Thyroid gland (tissue), 4 donors: ENCODE data around the gene EPS15. TPM values are rescaled to one million over a fixed set of nuclear protein-coding genes. Genes with fewer than 3 reads are reported as not detected.
"Not testable (repeated sequence)": the region's sequence is repeated elsewhere in the genome, so short reads cannot be mapped to it uniquely, and the experiment has no call there.

Experiments
- DNase-seq, 2 donors: peaks; one replicate each; pipeline ENCODE4 v3.0.0-alpha.2; 2019
- H3K27ac ChIP-seq, 3 donors: fragments of 200-600 bp; sonication (generic); 1 replicate in 2 of 3; 2 replicates in 1 of 3; pipeline ENCODE4 v1.5.1; 2016 to 2019; ENCODE audit warnings: mild to moderate bottlenecking in 1 of 3, moderate library complexity in 1 of 3
- H3K27me3 ChIP-seq: fragments of 200-600 bp; sonication (generic); one replicate; pipeline ENCODE4 v1.5.1; 2019
- H3K36me3 ChIP-seq, 2 donors: fragments of 200-600 bp; sonication (generic); one replicate each; pipeline ENCODE4 v1.5.1; 2016 to 2019
- H3K4me1 ChIP-seq, 2 donors: fragments of 200-600 bp; sonication (generic); one replicate each; pipeline ENCODE4 v1.5.1; 2017 to 2019
- H3K4me3 ChIP-seq, 3 donors: fragments of 200-600 bp; sonication (generic); replicated peaks in 1 of 3; 1 replicate in 2 of 3; 2 replicates in 1 of 3; pipeline ENCODE4 v1.5.1; 2016; ENCODE audit warnings: mild to moderate bottlenecking in 1 of 3
- H3K9me3 ChIP-seq: fragments of 200-600 bp; sonication (generic); one replicate; pipeline ENCODE4 v1.5.1; 2017
- POLR2A ChIP-seq, 2 donors: fragments of 450-650 bp; IDR thresholded peaks; one replicate each; pipeline ENCODE4 v1.6.1; 2017; ENCODE audit warnings: antibody characterized with exemption in 2 of 2, mild to moderate bottlenecking in 2 of 2, moderate library complexity in 1 of 2
- WGBS, 2 donors: methylation state at CpG; one replicate each; pipeline ENCODE4 v1.1.5; 2017; 5-methylcytosine and 5-hydroxymethylcytosine counted together
- intact Hi-C: fragments of 100-400 bp; cut with DNase I; formaldehyde crosslinking; loops from one replicate; pipeline ENCODE4 v1.15.1; 2023
- total RNA-seq, 4 donors: library from RNA; depleted of rRNA; stranded (reverse); fragments of >200 nt; gene quantifications; one replicate each; pipeline ENCODE4 v1.2.3, GENCODE V29; 2016
- TF ChIP-seq, protein P1 (sequence below), 6 experiments: fragments of 200-600 bp in 3 of 6; fragments of 450-650 bp in 3 of 6; sonication (generic) in 3 of 6; IDR thresholded peaks; one replicate each; pipeline ENCODE4 v1.5.1; 2016 to 2019; ENCODE audit warnings: antibody characterized with exemption in 6 of 6, mild to moderate bottlenecking in 2 of 6, inconsistent platforms in 1 of 6, moderate library complexity in 1 of 6

Gene EPS15
- total RNA-seq, 4 donors from 2014 or later: 88.0 to 128 (median 102) TPM

DNA sequence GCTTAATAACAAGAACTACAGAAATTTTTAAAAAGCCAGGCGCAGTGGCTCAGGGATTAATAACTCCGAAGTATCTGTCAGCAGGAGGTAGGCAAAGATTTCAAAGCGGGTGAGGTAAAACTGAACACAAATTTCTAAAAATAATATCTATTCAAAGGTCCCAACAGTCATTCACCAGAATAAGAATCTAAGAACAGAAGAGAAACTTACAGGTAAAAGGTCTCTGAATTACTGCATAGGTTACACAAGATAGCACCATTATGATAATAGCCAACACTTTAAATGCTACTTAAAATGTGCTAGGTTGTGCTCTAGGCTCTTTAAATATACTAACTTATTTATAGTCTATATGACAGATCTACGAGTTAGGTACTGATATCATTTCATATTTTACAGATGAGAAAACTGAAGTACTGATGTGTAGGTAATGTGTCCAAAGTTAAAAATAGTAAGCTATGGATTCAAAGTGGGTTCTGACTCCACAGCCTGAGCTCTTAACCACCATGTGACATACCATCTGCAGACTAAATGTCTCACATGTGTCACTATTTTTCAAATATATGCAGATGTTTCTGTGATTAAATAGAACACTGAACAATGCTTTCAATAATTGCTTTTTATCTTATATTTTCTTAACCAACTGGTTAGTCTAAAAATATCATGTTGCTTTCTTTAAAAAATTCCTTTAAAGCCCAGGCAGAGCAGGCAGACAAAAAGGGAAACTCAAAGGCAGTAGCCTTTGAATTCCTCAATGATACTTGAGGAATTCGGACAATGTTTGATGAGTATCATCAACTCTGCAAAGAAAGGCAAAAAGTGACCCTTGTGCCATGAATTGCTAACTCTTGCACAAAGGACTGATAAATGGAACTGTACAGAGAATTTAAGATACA is 108.3 kb downstream of the EPS15 start:
- no peaks in the 10 kb centered on the region for H3K4me1 ChIP-seq
- H3K4me3 ChIP-seq: no peak overlapping the region
- 77 to 81% methylated on average over 5 of the region's 5 CpGs for WGBS, 2 donors
- DNase-seq: no peak
- H3K36me3 ChIP-seq: peaks cover 23 to 25% of the 10 kb centered on the region in 2 donors
- no peaks in the 10 kb centered on the region for H3K27me3 ChIP-seq
- peak overlapping the region in 2 of 3 donors; percentile 3 to 38 for H3K27ac ChIP-seq
- TF ChIP-seq POLR2A (IDR thresholded peaks at IDR 0.05): no peak
- TF ChIP-seq, protein P1, sequence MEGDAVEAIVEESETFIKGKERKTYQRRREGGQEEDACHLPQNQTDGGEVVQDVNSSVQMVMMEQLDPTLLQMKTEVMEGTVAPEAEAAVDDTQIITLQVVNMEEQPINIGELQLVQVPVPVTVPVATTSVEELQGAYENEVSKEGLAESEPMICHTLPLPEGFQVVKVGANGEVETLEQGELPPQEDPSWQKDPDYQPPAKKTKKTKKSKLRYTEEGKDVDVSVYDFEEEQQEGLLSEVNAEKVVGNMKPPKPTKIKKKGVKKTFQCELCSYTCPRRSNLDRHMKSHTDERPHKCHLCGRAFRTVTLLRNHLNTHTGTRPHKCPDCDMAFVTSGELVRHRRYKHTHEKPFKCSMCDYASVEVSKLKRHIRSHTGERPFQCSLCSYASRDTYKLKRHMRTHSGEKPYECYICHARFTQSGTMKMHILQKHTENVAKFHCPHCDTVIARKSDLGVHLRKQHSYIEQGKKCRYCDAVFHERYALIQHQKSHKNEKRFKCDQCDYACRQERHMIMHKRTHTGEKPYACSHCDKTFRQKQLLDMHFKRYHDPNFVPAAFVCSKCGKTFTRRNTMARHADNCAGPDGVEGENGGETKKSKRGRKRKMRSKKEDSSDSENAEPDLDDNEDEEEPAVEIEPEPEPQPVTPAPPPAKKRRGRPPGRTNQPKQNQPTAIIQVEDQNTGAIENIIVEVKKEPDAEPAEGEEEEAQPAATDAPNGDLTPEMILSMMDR (IDR thresholded peaks at IDR 0.05): no peak
- intact Hi-C loops: no loop called here
- H3K9me3 ChIP-seq: no peaks in the 10 kb centered on the region

DNA sequence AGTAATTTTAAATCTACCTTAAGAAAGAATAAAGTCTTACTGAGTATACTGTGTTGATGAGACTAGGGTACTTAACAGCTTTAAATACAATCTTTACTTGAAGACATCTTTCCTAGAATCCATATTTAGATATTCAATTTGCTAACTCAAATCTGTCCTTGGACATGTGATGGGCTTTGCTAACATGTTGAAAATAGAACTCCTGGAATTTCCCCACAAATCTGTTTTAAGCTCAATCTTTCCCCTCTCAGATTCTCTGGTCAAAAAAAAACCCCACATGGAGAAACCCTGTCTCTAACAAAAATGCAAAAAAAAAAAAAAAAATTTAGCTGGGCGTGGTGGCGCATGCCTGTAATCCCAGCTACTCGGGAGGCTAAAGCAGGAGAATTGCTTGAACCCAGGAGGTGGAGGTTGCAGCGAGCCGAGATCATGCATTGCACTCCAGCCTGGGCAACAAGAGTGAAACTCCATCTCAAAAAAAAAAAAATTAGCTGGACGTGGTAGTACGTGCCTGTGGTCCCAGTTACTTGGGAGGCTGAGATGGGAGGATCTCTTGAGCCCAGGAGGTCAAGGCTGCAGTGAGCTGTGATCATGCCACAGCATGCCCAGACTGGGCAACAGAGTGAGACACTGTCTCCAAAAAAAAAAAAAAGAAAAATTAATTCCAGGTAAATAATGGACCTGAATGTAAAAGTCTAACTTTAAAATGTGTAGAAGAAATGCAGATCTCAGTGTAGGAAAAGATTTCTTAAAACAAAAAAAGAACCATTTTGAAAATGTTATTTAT is 109.1 kb downstream of the EPS15 start:
- H3K9me3 ChIP-seq, H3K4me1 ChIP-seq, H3K27me3 ChIP-seq, DNase-seq, intact Hi-C loops, H3K27ac ChIP-seq, H3K4me3 ChIP-seq: not testable (repeated sequence)
- WGBS, 2 donors: 98 to 99% methylated on average over 7 of the region's 7 CpGs
- H3K36me3 ChIP-seq: peaks cover 31 to 32% of the 10 kb centered on the region in 2 donors

DNA sequence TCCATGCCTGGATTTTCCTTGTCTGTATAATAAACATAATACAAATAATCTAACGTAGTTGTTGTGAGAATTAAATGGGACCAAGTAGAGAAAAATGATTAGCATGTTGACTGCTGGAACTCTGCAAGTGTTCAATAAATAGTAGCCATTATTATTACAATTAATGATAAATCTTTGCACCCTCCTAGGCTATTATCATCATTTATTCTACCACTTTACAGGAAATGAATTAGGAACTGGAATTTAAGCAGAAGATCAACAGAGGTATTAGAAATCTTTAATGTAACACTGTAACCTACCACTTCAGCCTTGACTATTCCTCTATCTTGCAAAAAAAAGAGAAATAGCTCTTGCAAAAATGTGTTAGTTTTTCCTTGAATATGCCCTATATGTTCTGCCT is 126.8 kb downstream of the EPS15 start:
- H3K9me3 ChIP-seq: no peaks in the 10 kb centered on the region
- 95 to 98% methylated on average over 1 of the region's 1 CpG for WGBS, 2 donors
- peaks cover 3 to 9% of the 10 kb centered on the region in 2 donors for H3K36me3 ChIP-seq
- intact Hi-C loops: no loop called here
- no peaks in the 10 kb centered on the region for H3K4me1 ChIP-seq
- no peaks in the 10 kb centered on the region for H3K27me3 ChIP-seq
- DNase-seq: no peak
- no peak overlapping the region for H3K4me3 ChIP-seq
- TF ChIP-seq POLR2A (IDR thresholded peaks at IDR 0.05): no peak
- TF ChIP-seq, protein P1 (IDR thresholded peaks at IDR 0.05): no peak
- no peak overlapping the region for H3K27ac ChIP-seq

DNA sequence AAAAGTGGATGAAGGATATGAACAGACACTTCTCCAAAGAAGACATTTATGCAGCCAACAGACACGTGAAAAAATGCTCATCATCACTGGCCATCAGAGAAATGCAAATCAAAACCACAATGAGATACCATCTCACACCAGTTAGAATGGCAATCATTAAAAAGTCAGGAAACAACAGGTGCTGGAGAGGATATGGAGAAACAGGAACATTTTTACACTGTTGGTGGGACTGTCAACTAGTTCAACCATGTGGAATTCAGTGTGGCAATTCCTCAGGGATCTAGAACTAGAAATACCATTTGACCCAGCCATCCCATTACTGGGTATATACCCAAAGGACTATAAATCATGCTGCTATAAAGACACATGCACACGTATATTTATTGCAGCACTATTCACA is 128.4 kb downstream of the EPS15 start:
- H3K4me3 ChIP-seq, H3K4me1 ChIP-seq, H3K36me3 ChIP-seq, H3K27me3 ChIP-seq, H3K9me3 ChIP-seq, intact Hi-C loops, DNase-seq, H3K27ac ChIP-seq: not testable (repeated sequence)
- WGBS, 2 donors: 83 to 98% methylated on average over 2 of the region's 2 CpGs

DNA sequence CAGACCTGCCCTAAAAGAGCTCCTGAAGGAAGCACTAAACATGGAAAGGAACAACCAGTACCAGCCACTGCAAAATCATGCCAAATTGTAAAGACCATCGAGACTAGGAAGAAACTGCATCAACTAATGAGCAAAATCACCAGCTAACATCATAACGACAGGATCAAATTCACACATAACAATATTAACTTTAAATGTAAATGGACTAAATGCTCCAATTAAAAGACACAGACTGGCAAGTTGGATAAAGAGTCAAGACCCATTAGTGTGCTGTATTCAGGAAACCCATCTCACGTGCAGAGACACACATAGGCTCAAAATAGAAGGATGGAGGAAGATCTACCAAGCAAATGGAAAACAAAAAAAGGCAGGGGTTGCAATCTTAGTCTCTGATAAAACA is 131.8 kb downstream of the EPS15 start:
- intact Hi-C loops, H3K4me1 ChIP-seq, DNase-seq, H3K27me3 ChIP-seq, H3K27ac ChIP-seq, H3K4me3 ChIP-seq, H3K9me3 ChIP-seq: not testable (repeated sequence)
- peaks cover 9 to 11% of the 10 kb centered on the region in 2 donors for H3K36me3 ChIP-seq
- WGBS, 2 donors: 100% methylated on average over 2 to 3 of the region's 3 CpGs

DNA sequence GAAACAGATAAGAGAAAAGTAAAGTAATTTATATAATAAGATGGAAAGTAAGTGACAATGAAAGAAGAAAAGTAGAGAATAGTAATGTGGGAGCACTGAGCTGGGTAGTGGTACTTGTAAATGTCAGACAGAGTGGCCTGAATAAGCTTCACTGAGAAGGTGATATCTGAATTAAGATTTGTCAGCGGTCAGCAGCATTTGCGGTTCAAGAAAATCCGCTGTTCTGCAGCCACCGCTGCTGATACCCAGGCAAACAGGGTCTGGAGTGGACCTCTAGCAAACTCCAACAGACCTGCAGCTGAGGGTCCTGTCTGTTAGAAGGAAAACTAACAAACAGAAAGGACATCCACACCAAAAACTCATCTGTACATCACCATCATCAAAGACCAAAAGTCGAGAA is 132.8 kb downstream of the EPS15 start:
- H3K9me3 ChIP-seq, intact Hi-C loops, DNase-seq, H3K27me3 ChIP-seq, H3K27ac ChIP-seq, H3K4me1 ChIP-seq, H3K4me3 ChIP-seq: not testable (repeated sequence)
- 96 to 97% methylated on average over 5 of the region's 5 CpGs for WGBS, 2 donors
- peaks cover 6 to 11% of the 10 kb centered on the region in 2 donors for H3K36me3 ChIP-seq

DNA sequence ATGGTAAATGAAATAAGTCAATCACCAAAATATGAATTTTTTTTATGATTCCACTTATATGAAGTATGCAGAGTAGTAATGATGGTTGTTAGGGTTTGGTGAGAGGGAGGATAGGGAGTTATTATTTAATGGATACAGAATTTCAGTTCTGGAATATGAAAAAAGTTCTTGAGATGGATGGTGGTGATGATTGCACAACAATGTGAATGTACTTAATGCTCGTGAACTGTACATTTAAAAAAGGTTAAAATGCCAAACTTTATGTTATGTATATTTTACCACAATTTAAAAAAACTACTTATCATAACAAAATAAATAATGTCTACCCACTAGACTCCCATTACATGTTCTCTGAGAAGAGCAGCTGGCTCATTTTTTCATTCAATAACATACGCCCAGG is 133.3 kb downstream of the EPS15 start:
- no peak for DNase-seq
- no peaks in the 10 kb centered on the region for H3K4me1 ChIP-seq
- peaks cover 6 to 11% of the 10 kb centered on the region in 2 donors for H3K36me3 ChIP-seq
- 97 to 98% methylated on average over 2 of the region's 2 CpGs for WGBS, 2 donors
- intact Hi-C loops: no loop called here
- no peaks in the 10 kb centered on the region for H3K9me3 ChIP-seq
- H3K4me3 ChIP-seq: no peak overlapping the region
- H3K27me3 ChIP-seq: no peaks in the 10 kb centered on the region
- no peak for TF ChIP-seq POLR2A (IDR thresholded peaks at IDR 0.05)
- TF ChIP-seq, protein P1 (IDR thresholded peaks at IDR 0.05): no peak
- no peak overlapping the region for H3K27ac ChIP-seq
